Measurements from ENCODE around the gene ANXA9.

GRCh38 chr1:150995896-150996295, 13.8 kb downstream of the ANXA9 start:
- TF ChIP-seq CTCF (conservative IDR thresholded peaks at IDR 0.05; ENCODE audit: low read length) (peak; percentile 87), EZH2phosphoT487 (IDR thresholded peaks at IDR 0.05; ENCODE audit: borderline replicate concordance, low read depth, low read length) (no peak)

Measured in OCI-LY7 (cell line).